Fibroblast of the conjunctiva (primary cell): ENCODE measurements around the gene PKP4.

Experiments
- DNase-seq: peaks from one replicate; pipeline ENCODE4 v3.0.0-alpha.2; 2010; ENCODE audit warnings: low read depth

Gene PKP4

GRCh38 chr2:158499383-158499782, 42.6 kb downstream of the PKP4 start:
- no peak for DNase-seq

DNA sequence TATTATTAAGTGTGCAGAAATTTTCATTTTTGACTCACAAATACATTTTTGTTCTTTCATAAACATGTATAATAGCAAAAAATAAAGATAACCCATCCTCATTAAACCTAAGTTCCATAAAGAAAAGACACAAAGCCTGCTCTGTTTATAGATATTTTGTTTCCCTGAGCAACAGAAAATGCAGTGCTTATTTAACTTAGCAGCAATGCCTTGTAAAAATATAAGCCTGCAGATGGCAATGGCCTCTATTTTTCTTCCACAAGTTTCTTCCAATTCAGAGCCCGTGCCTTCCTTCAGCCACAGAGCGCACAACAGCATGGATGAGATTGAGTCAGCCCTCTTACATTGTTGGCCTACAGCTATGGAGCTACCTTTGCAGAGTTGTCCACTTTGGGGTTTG, 43.6 kb downstream of the PKP4 start:
- no peak for DNase-seq

- no peak for DNase-seq
These were observed 44.5 kb downstream of the PKP4 start for GRCh38 chr2:158501301-158501700.

DNA sequence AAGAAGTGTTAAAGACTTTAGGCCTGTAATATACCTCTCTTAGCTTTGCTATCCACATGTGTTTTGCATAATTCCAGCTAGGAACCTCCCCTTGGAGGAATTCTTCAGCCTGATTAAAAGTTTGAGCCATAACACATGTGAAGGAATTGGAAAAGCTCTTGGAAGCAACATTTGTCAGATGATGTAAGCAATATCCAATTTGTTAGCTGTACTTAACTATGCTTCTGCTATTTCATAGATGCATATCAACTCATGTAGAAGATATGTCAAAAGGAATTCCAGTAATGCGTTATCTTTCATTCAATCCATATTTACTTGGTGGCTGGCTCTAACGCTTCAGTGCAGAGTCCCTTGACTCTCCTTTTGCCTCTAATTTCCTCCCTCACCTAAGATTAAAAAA, 46.2 kb downstream of the PKP4 start:
- DNase-seq, result peak; percentile 68

DNA sequence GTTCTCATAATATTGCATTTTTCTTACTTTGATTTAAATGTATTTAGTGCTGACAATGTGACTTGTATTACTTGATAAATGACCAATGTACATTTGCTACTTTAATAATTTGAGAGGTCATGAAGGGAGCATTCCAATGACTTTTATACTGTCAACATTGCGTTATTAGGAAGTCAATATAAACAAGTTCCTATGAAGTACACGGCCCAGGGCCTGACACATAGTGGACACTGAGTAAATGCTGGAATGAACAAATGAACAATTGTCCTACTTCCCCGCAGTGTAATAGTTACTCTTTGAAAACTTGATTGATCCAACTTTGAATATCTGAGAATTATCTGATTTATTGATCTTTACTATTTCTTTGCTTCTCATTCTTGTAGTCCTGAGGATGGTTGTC, 47.3 kb downstream of the PKP4 start:
- no peak for DNase-seq

DNA sequence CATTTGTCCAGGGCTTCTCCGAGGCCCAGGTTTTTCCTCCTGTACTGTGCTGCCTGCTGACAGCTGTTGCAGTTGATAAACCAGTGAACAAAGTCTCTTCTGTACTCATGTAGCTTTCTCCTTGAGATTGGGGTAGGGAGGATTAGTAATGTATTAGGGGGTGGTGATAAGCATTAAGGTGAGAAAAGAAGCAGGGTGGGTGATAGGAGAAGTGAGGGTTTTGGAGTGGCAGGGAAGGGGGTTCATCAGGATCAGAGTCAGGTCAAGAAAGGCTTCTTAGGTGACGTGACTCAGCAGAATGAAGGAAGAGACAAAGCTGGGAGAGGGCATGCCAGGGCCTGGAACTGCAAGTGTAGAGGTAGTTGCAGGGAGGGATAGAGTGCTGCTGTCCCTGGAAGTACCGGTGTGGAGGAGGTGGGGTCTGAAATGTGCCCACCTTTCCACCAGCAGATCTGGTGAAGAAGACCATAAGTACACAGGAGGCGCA, 48.7 kb downstream of the PKP4 start:
- no peak for DNase-seq

DNA sequence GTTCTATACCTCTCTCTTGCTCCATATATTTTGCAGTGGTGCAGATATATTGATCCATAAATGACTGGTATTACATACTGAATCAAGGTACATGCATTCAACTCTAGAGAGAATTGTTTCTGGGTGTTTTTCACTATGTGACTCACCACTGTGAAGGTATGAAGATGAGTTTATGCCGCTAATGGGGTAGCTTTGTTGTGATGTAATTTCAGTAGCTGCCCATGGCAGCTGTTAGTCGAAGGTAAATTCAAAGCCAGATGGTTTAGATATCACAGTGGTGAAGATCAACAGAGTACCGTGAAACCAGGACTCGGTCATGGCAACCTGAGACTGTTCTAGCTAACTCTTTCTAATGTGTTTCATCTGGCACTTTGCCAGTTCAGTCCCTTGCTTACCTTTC, 50.4 kb downstream of the PKP4 start:
- no peak for DNase-seq

DNA sequence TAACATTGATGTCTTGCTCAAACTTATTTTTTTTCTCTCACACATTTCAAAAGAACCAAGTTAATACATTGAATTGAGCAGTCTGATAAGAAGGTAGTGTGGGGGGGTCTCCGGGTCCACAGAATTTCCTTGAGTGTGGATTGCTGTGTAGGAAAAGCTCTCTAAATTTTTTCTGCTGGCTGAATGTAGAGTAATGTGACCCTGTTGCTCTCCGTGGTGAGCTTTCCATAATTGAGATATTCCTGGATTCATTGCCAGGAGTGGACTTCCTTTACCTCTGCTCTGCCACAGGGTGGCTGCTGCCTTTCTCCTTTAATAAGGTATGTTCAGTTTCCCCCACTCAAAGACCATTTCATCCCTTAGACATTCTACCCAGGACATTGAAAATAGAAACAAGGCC, 50.9 kb downstream of the PKP4 start:
- DNase-seq, result no peak

- no peak for DNase-seq
These were observed 53.4 kb downstream of the PKP4 start for GRCh38 chr2:158509928-158510797.

- DNase-seq, result no peak
These were observed 54.1 kb downstream of the PKP4 start for GRCh38 chr2:158510887-158511286.

DNA sequence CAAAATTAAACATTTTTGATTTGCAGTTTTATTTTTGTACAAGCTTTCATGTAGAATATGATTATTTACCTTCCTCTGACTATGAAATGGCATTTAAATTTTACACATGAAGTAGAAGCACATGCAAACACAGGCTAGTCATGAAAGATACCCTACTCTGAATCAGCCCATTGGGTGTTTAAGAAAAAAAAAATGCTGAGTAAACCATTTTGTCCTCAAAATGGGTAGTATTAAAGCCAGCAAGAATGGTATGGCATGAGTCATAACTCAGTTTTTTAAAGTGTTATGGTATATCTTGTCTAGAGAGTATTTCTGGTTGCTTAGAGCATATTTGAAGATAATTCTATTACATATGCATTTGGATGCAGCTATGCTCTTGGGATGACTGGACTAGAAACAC, 55.0 kb downstream of the PKP4 start:
- DNase-seq, result no peak

- no peak for DNase-seq
These were observed 55.6 kb downstream of the PKP4 start for GRCh38 chr2:158512323-158512722.

GRCh38 chr2:158513841-158514240, 57.1 kb downstream of the PKP4 start:
- DNase-seq, result no peak

- DNase-seq, result no peak
These were observed 61.3 kb downstream of the PKP4 start for GRCh38 chr2:158518084-158518483.

- DNase-seq, result no peak
These were observed 62.7 kb downstream of the PKP4 start for GRCh38 chr2:158519481-158519880.

DNA sequence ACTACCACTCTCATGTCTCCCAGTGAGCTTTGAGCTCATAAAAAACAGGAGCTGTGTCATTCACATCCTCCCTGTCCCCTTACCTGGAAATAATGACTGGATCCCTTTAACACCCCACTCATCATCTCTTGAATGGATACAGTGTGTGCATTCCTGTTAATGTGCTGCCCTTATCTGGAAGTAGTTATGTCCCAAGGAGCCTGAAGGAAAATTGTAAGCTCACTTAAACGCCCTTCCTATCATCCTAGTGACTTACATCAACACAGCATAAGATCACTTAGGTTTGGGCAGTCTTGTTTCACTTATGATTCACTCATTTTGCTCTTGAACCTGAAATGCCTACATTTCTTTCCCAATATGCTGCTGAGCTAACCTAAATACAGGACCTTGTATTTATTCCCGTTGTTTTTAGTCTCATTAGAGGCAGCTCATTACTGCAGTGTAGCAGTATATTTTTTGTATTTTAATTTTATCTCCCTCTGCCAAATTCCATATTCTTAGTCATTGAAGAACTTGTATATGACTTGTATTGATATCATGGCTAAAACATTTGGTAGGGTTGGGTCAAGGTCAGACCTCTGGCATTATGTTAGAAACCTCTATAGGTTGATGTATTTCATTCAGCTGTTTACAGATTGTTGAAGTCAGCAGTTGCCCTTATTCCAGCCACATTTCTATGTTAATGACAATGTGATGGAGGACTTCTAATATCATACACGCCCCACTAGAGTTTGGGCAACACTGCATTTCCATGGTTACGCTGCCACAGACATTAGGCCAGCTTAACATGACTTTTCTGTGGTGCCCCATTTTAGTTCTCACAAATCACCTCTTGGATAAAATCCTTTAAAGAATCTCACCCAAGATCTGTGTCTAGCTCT, 72.9 kb downstream of the PKP4 start:
- DNase-seq, result peak; percentile 14

GRCh38 chr2:158530829-158531228, 74.1 kb downstream of the PKP4 start:
- DNase-seq, result no peak

GRCh38 chr2:158533009-158533408, 76.3 kb downstream of the PKP4 start:
- DNase-seq, result no peak

DNA sequence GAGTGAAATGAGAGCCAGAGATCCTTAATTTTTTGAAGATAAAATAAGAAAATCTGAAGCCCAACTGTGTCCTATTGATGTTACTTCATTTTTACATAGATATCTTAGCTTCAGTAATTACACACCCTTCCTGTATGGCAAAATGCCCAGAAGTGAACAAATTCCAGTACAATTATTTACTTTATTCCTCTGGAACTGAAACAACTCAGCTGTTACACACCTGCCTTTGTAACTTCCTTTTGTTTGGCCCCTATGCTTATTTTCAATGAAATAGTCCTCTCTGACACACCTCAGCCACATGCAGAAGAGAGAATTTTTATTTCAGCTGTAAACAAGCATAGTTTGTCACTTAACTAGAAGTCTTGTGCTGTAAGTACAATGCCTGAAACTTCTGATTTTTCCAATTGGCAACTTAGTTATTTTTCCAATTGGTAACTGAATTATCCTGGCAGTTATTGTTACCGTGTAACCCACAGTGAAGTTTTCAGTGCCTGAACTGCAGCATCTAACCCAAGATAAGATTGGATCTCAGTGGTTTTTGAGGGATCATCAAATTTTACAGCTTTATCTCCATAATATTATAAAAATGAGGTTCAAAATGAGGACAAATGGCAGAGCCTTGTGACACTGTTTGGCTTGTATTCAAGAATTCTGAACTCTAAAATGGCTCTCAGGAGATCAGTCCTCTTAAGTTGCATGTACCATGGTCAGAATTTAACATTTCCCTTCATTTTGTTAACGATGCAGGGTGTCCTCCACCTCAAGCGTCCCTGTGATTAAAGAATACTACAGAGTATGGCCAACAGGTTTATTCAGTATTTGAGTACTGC, 82.6 kb downstream of the PKP4 start:
- DNase-seq, result peak; percentile 34

GRCh38 chr2:158542577-158542976, 85.8 kb downstream of the PKP4 start:
- no peak for DNase-seq

DNA sequence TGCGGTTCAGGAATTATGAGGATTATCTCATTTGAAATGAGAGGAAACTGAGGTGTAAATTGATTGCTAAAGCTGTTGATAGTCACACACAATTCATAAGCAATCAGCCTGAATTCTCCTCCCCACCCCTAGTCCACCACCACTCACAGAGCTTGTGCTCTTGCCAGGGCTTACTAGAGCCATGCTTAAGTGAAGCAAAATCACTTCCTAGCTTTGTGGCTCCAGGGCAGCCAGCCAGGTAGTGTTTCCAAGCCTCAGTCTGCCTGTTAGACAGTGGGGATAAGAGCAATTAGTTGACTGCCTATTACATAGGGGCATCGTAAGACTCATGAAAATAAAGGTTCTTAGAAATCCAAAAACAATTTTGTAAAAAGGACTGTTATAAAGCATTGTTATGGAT, 87.2 kb downstream of the PKP4 start:
- DNase-seq, result no peak

GRCh38 chr2:158544998-158545397, 88.2 kb downstream of the PKP4 start:
- no peak for DNase-seq
